HG03575 (cell line): ENCODE measurements around the gene RRAS.

Source experiments
- ATAC-seq: cut with Tn5 transposase; IDR thresholded peaks from one replicate; pipeline ENCODE4 v1.9.1; 2021; ENCODE audit not compliant: unreplicated experiment, insufficient number of reproducible peaks, low FRiP score; ENCODE audit errors: extremely low read depth

RRAS gene

DNA sequence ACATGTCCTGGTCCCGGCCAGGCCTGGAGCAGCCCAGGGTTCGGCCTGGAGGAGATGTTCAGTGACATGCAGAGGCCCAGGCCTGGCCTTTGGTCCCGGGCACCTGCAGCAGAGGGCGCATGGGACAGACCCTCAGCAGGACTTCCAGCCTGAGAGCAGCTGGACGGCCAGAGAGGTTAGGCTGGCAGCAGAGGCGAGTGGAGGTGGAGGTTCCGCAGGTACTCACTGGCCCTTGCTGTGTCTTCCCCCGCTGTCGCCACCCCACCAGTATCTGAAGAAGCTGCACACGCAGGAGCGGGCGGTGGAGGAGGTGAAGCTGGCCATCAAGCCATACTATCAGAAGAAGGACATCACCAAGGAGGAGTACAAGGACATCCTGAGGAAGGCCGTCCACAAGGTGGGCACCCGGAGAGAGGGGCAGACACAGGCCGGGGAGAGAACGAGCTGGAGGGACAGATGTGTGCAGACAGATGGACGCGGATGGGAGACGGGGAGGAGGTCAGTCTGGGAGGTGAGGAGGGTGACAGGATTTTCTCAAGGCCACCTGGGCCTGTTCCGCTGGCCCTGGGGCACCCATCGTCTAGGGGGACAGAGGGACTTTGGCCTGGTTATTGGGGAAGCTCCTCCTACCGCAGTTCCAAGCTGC is 17.7 kb upstream of the RRAS start:
- no peak for ATAC-seq

DNA sequence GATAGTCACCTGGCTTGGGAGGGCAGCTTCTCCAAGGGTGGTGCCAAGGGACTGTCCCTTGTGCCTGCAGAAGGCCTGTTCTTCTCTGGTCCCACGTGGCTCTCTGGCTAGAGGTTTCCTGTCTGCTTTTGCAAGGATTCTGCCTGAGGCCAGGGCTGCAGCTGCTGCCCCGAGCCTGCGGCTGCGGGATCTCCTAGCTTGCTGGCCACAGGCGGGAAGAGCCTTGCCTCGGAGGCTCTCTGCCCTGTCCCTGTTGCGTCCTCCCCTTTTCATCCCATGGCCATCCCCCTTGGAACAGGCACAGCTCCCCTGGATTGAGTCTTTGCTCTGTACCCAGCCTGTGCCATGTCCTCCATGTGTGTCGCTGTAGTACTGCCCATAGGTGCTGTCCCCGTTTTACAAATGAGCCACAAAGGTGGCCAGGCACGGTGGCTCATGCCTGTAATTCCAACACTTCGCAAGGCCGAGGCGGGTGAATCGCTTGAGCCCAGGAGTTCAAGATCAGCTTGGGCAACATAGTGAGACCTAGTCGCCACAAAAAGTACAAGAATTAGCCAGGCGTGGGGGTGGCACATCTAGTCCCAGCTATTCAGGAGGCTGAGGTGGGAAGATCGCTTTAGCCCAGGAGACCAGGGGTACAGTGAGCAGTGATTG is 16.6 kb upstream of the RRAS start:
- no peak for ATAC-seq

GRCh38 chr19:49655570-49656455 is 15.9 kb upstream of the RRAS start:
- no peak for ATAC-seq

DNA sequence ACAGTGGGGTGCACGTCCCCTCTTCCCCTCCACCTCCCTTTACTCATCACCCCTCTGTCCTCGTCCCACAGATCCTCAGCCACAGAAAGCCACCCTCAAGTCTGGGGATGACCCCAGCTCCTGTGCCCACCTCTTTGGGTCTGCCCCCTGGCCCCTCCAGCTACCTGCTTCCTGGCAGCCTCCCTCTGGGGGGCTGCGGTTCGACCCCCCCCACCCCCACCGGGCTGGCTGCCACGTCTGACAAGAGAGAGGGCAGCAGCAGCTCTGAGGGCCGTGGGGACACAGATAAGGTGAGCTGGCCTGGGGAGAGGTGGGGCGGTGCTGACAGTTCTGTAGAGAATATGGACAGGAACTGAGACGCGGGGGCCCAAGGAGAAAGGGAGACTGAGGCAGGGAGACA is 14.6 kb upstream of the RRAS start:
- ATAC-seq = no peak

DNA sequence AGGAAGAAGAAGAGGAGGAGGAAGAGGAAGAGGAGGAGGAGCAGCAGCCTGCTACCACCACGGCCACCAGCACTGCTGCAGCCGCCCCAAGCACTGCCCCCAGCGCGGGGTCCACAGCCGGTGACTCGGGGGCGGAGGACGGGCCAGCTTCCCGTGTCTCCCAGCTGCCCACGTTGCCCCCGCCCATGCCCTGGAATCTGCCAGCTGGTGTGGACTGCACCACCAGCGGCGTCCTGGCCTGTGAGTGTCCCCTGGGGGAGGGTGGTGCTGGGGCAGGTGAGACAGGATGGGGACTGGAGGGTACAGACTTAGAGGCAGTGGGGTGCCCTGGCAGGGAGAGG is 13.5 kb upstream of the RRAS start:
- no peak for ATAC-seq

DNA sequence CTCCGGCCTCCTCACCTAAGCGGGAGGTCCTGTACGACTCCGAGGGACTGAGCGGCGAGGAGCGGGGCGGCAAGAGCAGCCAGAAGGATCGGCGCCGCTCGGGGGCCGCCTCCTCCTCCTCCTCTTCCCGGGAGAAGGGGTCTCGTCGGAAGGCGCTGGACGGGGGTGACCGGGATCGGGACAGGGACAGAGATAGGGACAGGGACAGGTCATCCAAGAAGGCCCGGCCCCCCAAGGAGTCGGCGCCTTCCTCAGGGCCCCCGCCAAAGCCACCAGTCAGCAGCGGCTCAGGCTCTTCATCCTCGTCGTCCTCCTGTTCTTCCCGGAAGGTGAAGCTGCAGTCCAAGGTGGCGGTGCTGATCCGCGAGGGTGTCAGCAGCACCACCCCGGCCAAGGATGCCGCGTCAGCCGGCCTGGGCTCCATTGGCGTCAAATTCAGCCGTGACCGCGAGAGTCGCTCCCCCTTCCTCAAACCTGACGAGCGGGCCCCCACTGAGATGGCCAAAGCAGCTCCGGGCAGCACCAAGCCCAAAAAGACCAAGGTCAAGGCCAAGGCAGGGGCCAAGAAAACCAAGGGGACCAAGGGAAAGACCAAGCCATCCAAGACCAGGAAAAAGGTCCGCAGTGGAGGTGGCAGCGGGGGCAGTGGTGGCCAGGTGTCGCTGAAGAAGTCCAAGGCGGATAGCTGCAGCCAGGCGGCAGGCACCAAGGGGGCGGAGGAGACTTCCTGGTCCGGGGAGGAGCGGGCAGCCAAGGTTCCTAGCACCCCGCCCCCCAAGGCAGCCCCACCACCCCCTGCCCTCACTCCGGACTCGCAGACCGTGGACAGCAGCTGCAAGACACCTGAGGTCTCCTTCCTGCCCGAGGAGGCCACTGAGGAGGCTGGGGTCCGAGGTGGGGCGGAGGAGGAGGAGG is 12.9 kb upstream of the RRAS start:
- ATAC-seq = no peak

DNA sequence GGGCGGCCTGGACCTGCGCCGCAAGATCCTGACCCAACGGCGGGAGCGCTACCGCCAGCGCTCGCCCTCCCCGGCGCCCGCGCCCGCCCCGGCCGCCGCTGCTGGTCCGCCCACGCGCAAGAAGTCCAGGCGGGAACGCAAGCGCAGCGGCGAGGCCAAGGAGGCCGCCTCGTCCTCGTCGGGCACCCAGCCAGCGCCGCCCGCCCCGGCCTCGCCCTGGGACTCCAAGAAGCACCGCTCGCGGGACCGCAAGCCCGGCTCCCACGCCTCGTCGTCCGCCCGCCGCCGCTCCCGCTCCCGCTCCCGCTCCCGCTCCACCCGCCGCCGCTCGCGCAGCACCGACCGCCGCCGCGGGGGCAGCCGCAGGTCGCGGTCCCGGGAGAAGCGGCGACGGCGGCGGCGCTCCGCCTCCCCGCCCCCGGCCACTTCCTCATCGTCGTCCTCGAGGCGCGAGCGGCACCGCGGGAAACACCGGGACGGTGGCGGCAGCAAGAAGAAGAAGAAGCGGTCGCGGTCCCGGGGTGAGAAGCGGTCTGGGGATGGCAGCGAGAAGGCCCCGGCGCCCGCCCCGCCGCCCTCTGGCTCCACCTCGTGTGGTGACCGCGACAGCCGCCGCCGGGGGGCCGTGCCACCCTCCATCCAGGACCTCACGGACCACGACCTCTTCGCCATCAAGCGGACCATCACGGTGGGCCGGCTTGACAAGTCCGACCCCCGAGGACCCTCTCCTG is 12.0 kb upstream of the RRAS start:
- ATAC-seq = no peak

DNA sequence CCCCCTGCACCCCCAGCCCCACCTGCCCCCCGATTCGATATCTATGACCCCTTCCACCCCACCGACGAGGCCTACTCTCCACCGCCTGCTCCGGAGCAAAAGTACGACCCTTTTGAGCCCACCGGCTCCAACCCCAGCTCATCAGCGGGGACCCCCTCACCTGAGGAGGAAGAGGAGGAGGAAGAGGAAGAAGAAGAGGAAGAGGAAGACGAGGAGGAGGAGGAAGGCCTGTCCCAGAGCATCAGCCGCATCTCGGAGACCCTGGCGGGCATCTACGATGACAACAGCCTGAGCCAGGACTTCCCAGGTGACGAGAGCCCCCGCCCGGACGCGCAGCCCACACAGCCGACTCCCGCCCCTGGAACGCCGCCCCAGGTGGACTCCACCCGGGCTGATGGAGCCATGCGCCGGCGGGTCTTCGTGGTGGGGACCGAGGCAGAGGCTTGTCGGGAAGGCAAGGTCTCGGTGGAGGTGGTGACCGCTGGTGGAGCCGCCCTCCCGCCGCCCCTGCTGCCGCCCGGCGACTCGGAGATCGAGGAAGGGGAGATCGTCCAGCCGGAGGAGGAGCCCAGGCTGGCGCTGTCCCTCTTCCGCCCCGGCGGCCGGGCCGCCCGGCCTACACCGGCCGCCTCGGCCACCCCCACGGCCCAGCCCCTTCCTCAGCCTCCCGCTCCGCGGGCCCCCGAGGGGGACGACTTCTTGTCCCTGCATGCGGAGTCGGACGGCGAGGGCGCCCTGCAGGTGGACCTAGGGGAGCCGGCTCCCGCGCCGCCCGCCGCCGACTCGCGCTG is 11.3 kb upstream of the RRAS start:
- ATAC-seq = no peak

DNA sequence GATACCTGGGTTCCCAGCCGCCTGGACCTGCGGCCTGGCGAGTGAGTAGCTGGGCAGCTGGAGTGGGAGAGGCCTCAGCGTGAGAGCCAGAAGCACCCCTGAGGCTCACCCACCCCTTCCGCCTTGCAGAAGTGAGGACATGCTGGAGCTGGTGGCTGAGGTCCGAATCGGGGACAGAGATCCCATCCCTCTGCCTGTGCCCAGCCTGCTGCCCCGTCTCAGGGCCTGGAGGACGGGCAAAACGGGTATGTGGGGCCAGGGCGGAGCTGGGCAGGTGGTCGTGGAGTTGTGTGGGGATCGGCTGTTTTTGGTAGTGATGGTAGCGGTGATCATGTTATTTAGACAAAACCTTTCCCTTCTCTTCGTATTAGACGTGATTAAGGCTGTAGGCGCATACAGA is 6.6 kb upstream of the RRAS start:
- no peak for ATAC-seq

DNA sequence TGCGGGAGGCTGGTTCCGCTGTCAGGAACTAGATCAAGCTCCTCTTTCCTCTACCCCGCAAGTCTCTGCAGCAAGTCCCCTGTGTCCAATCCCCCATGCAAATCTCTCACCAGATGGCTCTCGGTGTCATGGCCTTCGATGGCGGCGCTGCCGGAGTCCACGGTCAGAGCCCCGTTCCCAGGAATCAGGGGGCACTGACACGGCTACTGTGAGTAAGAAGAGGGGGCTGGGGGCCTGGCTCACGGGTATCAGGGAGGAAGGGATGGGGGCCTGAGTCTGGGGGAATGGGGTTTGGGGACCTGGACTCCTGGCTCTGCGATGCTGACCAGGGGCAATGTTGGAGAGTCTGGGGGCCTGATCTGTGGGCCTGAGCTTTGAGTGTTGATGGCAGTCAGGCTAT is 6.1 kb upstream of the RRAS start:
- no peak for ATAC-seq

GRCh38 chr19:49645592-49645991 is 5.6 kb upstream of the RRAS start:
- no peak for ATAC-seq

GRCh38 chr19:49643466-49643865 is 3.5 kb upstream of the RRAS start:
- no peak for ATAC-seq

- ATAC-seq = no peak
Observed at GRCh38 chr19:49642492-49643035, 2.6 kb upstream of the RRAS start.

GRCh38 chr19:49641688-49642491 is 1.9 kb upstream of the RRAS start, which contains the start of gene SCAF1:
Gene SCAF1, plus strand, starts transcription at chr19:49642209. Its CDS starts 2,818 bp downstream, at chr19:49645027.
- ATAC-seq = no peak

DNA sequence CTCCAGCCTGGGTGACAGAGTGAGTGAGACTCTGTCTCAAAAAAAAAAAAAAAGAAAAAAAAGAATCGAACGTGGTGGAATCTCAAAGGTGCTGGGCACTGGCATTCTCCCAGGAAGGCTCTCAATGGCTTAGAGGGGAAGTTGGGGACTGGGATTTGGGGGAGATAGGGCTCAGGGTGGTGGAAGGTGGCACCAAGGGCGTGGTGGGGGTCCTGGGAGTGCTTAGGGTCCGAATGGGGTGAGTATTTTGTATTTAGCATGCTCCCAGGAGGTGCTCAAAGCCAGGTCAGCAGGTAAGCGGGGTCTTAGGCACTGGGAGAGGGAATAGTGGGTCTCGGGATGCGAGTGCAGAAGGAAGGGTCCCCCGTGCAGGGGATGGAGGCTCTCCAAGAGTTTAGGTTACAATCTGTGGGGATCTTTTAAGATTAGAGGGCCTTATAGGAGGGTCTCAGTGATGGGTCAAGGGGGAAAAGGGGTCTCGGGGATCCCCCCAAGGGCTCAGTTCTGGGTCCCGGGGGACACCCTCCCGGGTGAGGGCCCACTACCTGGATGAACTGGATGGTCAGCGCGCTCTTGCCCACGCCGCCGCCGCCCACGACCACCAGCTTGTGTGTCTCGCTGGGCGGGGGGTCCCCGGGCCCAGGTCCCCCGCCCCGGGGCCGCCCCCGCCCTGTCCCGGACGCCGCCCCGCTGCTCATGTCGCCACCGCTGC is 386 bp downstream of the RRAS start:
- ATAC-seq = no peak
